ENCODE data around the gene TSR1.

TSR1 gene

GRCh38 chr17:2279707-2280106 lies 56.5 kb downstream of the TSR1 start:
- no peak for DNase-seq (ENCODE audit: low read depth)
- no peak for TF ChIP-seq CTCF (conservative IDR thresholded peaks at IDR 0.05; ENCODE audit: control insufficient read depth, insufficient read depth, low read depth, low read length)
- no peak overlapping the region for H3K4me3 ChIP-seq (ENCODE audit: control insufficient read depth, low read depth, low read length)

GRCh38 chr17:2277429-2278170 lies 58.7 kb downstream of the TSR1 start:
- TF ChIP-seq CTCF (conservative IDR thresholded peaks at IDR 0.05; ENCODE audit: control insufficient read depth, insufficient read depth, low read depth, low read length), result no peak
- no peak overlapping the region for H3K4me3 ChIP-seq (ENCODE audit: control insufficient read depth, low read depth, low read length)
- no peak for DNase-seq (ENCODE audit: low read depth)

GRCh38 chr17:2275722-2276121 lies 60.5 kb downstream of the TSR1 start:
- no peak for TF ChIP-seq CTCF (conservative IDR thresholded peaks at IDR 0.05; ENCODE audit: control insufficient read depth, insufficient read depth, low read depth, low read length)
- DNase-seq (ENCODE audit: low read depth), result no peak
- H3K4me3 ChIP-seq (ENCODE audit: control insufficient read depth, low read depth, low read length), result no peak overlapping the region

GRCh38 chr17:2274414-2274813 lies 61.8 kb downstream of the TSR1 start:
- no peak overlapping the region for H3K4me3 ChIP-seq (ENCODE audit: control insufficient read depth, low read depth, low read length)
- TF ChIP-seq CTCF (conservative IDR thresholded peaks at IDR 0.05; ENCODE audit: control insufficient read depth, insufficient read depth, low read depth, low read length), result no peak
- no peak for DNase-seq (ENCODE audit: low read depth)

All from fibroblast of mammary gland (primary cell).